ENCODE results near the gene SLC35F6.
"Not testable (repeated sequence)": the region's sequence is repeated elsewhere in the genome, so short reads cannot be mapped to it uniquely, and the experiment has no call there.

Gene SLC35F6

GRCh38 chr2:26731714-26732113 is 32.4 kb upstream of the SLC35F6 start:
- DNase-seq = no peak

- DNase-seq = no peak
These were observed 31.6 kb upstream of the SLC35F6 start for GRCh38 chr2:26732446-26732845.

GRCh38 chr2:26733413-26733812 is 30.7 kb upstream of the SLC35F6 start:
- DNase-seq = no peak

GRCh38 chr2:26735097-26735496 is 29.0 kb upstream of the SLC35F6 start:
- DNase-seq = no peak

GRCh38 chr2:26735883-26736588 is 28.0 kb upstream of the SLC35F6 start:
- DNase-seq = no peak

- DNase-seq = no peak
These were observed 26.9 kb upstream of the SLC35F6 start for GRCh38 chr2:26737221-26737620.

GRCh38 chr2:26738481-26738880 is 25.6 kb upstream of the SLC35F6 start:
- DNase-seq = no peak

GRCh38 chr2:26739514-26739913 is 24.6 kb upstream of the SLC35F6 start:
- DNase-seq = no peak

- DNase-seq = no peak
These were observed 23.7 kb upstream of the SLC35F6 start for GRCh38 chr2:26740346-26740745.

GRCh38 chr2:26740890-26741302 is 23.2 kb upstream of the SLC35F6 start:
- no peak for DNase-seq

GRCh38 chr2:26742048-26742770 is 21.9 kb upstream of the SLC35F6 start:
- no peak for DNase-seq

GRCh38 chr2:26743852-26744251 is 20.2 kb upstream of the SLC35F6 start:
- DNase-seq = no peak

GRCh38 chr2:26744953-26745352 is 19.1 kb upstream of the SLC35F6 start:
- no peak for DNase-seq

- peak; percentile 38 for DNase-seq
These were observed 18.3 kb upstream of the SLC35F6 start for GRCh38 chr2:26745609-26746327.

GRCh38 chr2:26746934-26747333 is 17.1 kb upstream of the SLC35F6 start:
- DNase-seq = no peak

GRCh38 chr2:26749787-26750420 is 14.2 kb upstream of the SLC35F6 start:
- DNase-seq = not testable (repeated sequence)

GRCh38 chr2:26750467-26750866 is 13.6 kb upstream of the SLC35F6 start:
- DNase-seq = not testable (repeated sequence)

- no peak for DNase-seq
These were observed 11.4 kb upstream of the SLC35F6 start for GRCh38 chr2:26752656-26753055.

GRCh38 chr2:26754539-26754938 is 9.5 kb upstream of the SLC35F6 start:
- no peak for DNase-seq

- no peak for DNase-seq
These were observed 9.0 kb upstream of the SLC35F6 start for GRCh38 chr2:26754972-26755670.

- no peak for DNase-seq
These were observed 7.7 kb upstream of the SLC35F6 start for GRCh38 chr2:26756337-26756736.

- no peak for DNase-seq
These were observed 6.0 kb upstream of the SLC35F6 start for GRCh38 chr2:26757873-26758789.
